Small intestine (tissue), 7 donors: ENCODE measurements around the gene APC. TPM values are rescaled to one million over a fixed set of nuclear protein-coding genes. Genes with fewer than 3 reads are reported as not detected.
A peak's percentile ranks its signal among the peaks of the same experiment; 100 is the strongest.

ENCODE experiments used
- DNase-seq, 2 donors: peaks; one replicate each; pipeline versions ENCODE4 v3.0.0 to v3.0.0-alpha.2; 2013
- FAIRE-seq: peaks from 2 replicates; lab custom pipeline; 2012; peaks lifted over from hg19 to GRCh38; lab: Jason Lieb, UNC
- H3K27ac ChIP-seq, 3 donors: one replicate each; pipeline ENCODE4 v1.5.1; 2013; ENCODE audit warnings: low read length in 2 of 3, mild to moderate bottlenecking in 2 of 3, control low read depth in 1 of 3, inconsistent platforms in 1 of 3, low read depth in 1 of 3, moderate library complexity in 1 of 3
- H3K27me3 ChIP-seq, 3 donors: one replicate each; pipeline ENCODE4 v1.6.1; 2013; ENCODE audit warnings: low read length in 3 of 3, inconsistent platforms in 1 of 3; ENCODE audit not compliant: control insufficient read depth in 3 of 3, insufficient read depth in 3 of 3
- H3K36me3 ChIP-seq, 3 donors: one replicate each; pipeline ENCODE4 v1.6.1; 2013; ENCODE audit warnings: low read length in 3 of 3, inconsistent platforms in 1 of 3, low read depth in 1 of 3, mild to moderate bottlenecking in 1 of 3, moderate library complexity in 1 of 3; ENCODE audit not compliant: control insufficient read depth in 3 of 3, insufficient read depth in 2 of 3
- H3K4me1 ChIP-seq, 3 donors: one replicate each; pipeline ENCODE4 v1.6.1; 2013; ENCODE audit warnings: low read length in 2 of 3, inconsistent platforms in 1 of 3, low read depth in 1 of 3, mild to moderate bottlenecking in 1 of 3, moderate library complexity in 1 of 3; ENCODE audit not compliant: control insufficient read depth in 3 of 3, insufficient read depth in 2 of 3
- H3K4me3 ChIP-seq, 3 donors: one replicate each; pipeline ENCODE4 v1.5.1; 2013; ENCODE audit warnings: low read length in 3 of 3, control low read depth in 1 of 3, inconsistent platforms in 1 of 3, low read depth in 1 of 3, mild to moderate bottlenecking in 1 of 3, moderate library complexity in 1 of 3
- H3K9me3 ChIP-seq, 2 donors: one replicate each; pipeline ENCODE4 v1.6.1; 2013; ENCODE audit warnings: low read depth in 1 of 2, low read length in 1 of 2; ENCODE audit not compliant: control insufficient read depth in 2 of 2, insufficient read depth in 1 of 2
- WGBS, 3 donors: extraction: QIAGEN DNeasy Blood & Tissue Kit; methylation state at CpG; one replicate each; pipeline ENCODE4 v1.1.7; 2013; 5-methylcytosine and 5-hydroxymethylcytosine counted together
- polyA plus RNA-seq, 4 donors: library from polyadenylated mRNA; stranded (reverse) in 3 of 4; unstranded in 1 of 4; fragments of 200-250 nt in 3 of 4; fragments of 120-200 nt in 1 of 4; gene quantifications; one replicate each; pipeline versions ENCODE4 v1.2.1 to v1.2.3, GENCODE V29; 2013
- donor health status: healthy with polysubstance abuse.
- donor health status: control.
- donor health status: control.
- donor health status: Bipolar disorder and iron deficiency.
- donor health status: healthy.

The APC gene
- polyA plus RNA-seq, 4 donors: 8.0 to 31.3 (median 16.8) TPM

- Histone ChIP-seq H3K27me3 (no peaks in the 10 kb centered on the region), H3K36me3 (no peaks in the 10 kb centered on the region), H3K27ac (peak overlapping the region in 1 of 3 donors; percentile 51), H3K9me3 (peaks cover 0 to 3% of the 10 kb centered on the region in 2 donors), H3K4me1 (peaks cover 0 to 5% (median 0%) of the 10 kb centered on the region in 3 donors), H3K4me3 (no peak overlapping the region)
- FAIRE-seq (no peak), DNase-seq (peak; percentile 24 to 62)
- 47 to 56% (median 48%) methylated on average over 3 of the region's 3 CpGs for WGBS, 3 donors
Measured at GRCh38 chr5:112694853-112695709, 42.6 kb upstream of the APC start.

- WGBS, 3 donors: 57 to 80% (median 71%) methylated on average over 5 of the region's 5 CpGs
Measured at GRCh38 chr5:112696786-112697185, 40.9 kb upstream of the APC start.

GRCh38 chr5:112697322-112697721 is 40.4 kb upstream of the APC start:
- FAIRE-seq: no peak

More at GRCh38 chr5:112696786-112697185, 40.9 kb upstream of the APC start:
- DNase-seq (no peak), FAIRE-seq (no peak)
- H3K9me3 ChIP-seq: peaks cover 0 to under 1% of the 10 kb centered on the region in 2 donors
- H3K4me3 ChIP-seq: no peak overlapping the region
- no peaks in the 10 kb centered on the region for H3K27me3 ChIP-seq
- H3K4me1 ChIP-seq: peaks cover 0 to 5% (median 0%) of the 10 kb centered on the region in 3 donors
- H3K36me3 ChIP-seq: no peaks in the 10 kb centered on the region
- no peak overlapping the region for H3K27ac ChIP-seq

GRCh38 chr5:112697833-112698232 is 39.9 kb upstream of the APC start:
- WGBS, 3 donors: 43 to 73% (median 61%) methylated on average over 2 of the region's 2 CpGs
- H3K27me3 ChIP-seq: no peaks in the 10 kb centered on the region
- no peaks in the 10 kb centered on the region for H3K36me3 ChIP-seq
- FAIRE-seq (no peak), DNase-seq (no peak)
- no peak overlapping the region for H3K4me3 ChIP-seq
- no peaks in the 10 kb centered on the region for H3K9me3 ChIP-seq
- H3K27ac ChIP-seq: no peak overlapping the region
- H3K4me1 ChIP-seq: peaks cover 0 to 5% (median 0%) of the 10 kb centered on the region in 3 donors

More at GRCh38 chr5:112697322-112697721, 40.4 kb upstream of the APC start:
- Histone ChIP-seq H3K4me3 (no peak overlapping the region), H3K27ac (no peak overlapping the region), H3K27me3 (no peaks in the 10 kb centered on the region), H3K4me1 (peaks cover 0 to 5% (median 0%) of the 10 kb centered on the region in 3 donors), H3K36me3 (no peaks in the 10 kb centered on the region), H3K9me3 (no peaks in the 10 kb centered on the region)
- DNase-seq: no peak
- 45 to 54% (median 49%) methylated on average over 2 of the region's 2 CpGs for WGBS, 3 donors

GRCh38 chr5:112703866-112704820 is 33.5 kb upstream of the APC start:
- peak in 1 of 2 donors; percentile 26 for DNase-seq
- no peaks in the 10 kb centered on the region for H3K27me3 ChIP-seq
- 51 to 65% (median 63%) methylated on average over 7 of the region's 7 CpGs for WGBS, 3 donors
- H3K36me3 ChIP-seq: no peaks in the 10 kb centered on the region
- no peak overlapping the region for H3K4me3 ChIP-seq
- peaks cover 0 to 2% (median 0%) of the 10 kb centered on the region in 3 donors for H3K4me1 ChIP-seq
- no peak overlapping the region for H3K27ac ChIP-seq
- no peak for FAIRE-seq
- H3K9me3 ChIP-seq: no peaks in the 10 kb centered on the region

DNA sequence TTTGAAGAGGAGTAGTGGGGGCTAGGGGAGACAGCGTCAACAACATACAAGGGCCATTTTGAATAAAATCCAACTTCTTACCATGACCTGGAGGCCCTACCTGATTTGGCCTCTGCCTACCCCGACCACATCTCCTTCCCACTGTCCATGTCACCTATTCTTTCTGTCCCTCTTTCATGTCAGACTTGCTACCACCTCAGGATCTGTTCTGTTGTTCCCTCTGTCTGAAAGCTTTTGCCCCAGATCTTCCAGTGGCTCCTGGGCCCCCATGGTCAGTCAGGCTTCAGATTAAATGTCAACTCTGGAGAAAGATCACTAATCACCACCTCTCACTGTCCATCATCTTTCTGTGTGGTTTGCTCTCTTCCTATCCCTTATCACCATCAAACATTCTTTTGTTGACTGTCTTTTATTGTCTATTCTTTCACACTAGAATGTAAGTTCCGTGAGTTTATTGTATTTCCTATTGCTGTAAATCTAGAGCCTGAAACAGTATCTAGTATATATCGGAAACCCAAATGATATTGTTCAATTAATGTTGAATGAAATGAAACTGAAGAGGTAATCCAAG is 31.2 kb upstream of the APC start:
- no peaks in the 10 kb centered on the region for H3K27me3 ChIP-seq
- DNase-seq: no peak
- peaks cover 0 to 6% (median 0%) of the 10 kb centered on the region in 3 donors for H3K36me3 ChIP-seq
- H3K4me3 ChIP-seq: peak overlapping the region in 2 of 3 donors; percentile 0 to 95
- peaks cover 0 to 2% of the 10 kb centered on the region in 2 donors for H3K9me3 ChIP-seq
- H3K4me1 ChIP-seq: peaks cover 3 to 16% (median 13%) of the 10 kb centered on the region in 3 donors
- FAIRE-seq: no peak
- 56 to 84% (median 61%) methylated on average over 4 of the region's 4 CpGs for WGBS, 3 donors
- H3K27ac ChIP-seq: no peak overlapping the region

DNA sequence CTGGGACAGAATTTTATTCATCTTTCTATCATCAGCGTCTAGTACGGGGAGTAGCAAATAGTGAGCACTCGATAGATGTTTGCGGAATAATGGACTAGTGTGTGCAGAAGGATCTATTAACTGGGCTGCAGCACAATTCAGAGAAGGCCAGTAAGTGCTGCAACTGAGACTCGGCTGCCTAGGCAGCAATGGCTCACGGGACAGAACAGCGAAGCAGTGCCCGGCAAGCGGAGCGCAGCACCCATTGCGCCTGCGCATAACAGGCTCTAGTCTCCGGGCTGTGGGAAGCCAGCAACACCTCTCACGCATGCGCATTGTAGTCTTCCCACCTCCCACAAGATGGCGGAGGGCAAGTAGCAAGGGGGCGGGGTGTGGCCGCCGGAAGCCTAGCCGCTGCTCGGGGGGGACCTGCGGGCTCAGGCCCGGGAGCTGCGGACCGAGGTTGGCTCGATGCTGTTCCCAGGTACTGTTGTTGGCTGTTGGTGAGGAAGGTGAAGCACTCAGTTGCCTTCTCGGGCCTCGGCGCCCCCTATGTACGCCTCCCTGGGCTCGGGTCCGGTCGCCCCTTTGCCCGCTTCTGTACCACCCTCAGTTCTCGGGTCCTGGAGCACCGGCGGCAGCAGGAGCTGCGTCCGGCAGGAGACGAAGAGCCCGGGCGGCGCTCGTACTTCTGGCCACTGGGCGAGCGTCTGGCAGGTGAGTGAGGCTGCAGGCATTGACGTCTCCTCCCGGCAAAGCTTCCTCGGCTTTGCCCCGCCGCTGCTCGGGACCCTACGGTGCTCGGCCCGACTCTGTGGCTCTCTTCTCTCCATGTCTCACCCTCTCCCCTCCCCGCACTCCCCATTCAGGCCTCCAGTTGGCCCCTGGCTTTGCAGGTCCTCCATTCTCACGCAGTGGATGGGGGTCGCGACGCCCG is 30.2 kb upstream of the APC start:
- Histone ChIP-seq H3K9me3 (peaks cover 0 to 2% of the 10 kb centered on the region in 2 donors), H3K4me1 (peaks cover 3 to 16% (median 15%) of the 10 kb centered on the region in 3 donors), H3K4me3 (peak overlapping the region; percentile 83 to 95 (median 86)), H3K36me3 (peaks cover 0 to 9% (median 0%) of the 10 kb centered on the region in 3 donors), H3K27ac (peak overlapping the region; percentile 72 to 98 (median 92)), H3K27me3 (no peaks in the 10 kb centered on the region)
- DNase-seq (peak; percentile 98 to 99), FAIRE-seq (no peak)
- 1 to 2% (median 2%) methylated on average over 38 to 61 of the region's 61 CpGs for WGBS, 3 donors
